ENCODE results near the gene ALG1L2. TPM values are rescaled to one million over a fixed set of nuclear protein-coding genes. Genes with fewer than 3 reads are reported as not detected.
"Not testable (repeated sequence)": the region's sequence is repeated elsewhere in the genome, so short reads cannot be mapped to it uniquely, and the experiment has no call there.

Gene ALG1L2
- polyA plus RNA-seq, 2 donors, result not detected

DNA sequence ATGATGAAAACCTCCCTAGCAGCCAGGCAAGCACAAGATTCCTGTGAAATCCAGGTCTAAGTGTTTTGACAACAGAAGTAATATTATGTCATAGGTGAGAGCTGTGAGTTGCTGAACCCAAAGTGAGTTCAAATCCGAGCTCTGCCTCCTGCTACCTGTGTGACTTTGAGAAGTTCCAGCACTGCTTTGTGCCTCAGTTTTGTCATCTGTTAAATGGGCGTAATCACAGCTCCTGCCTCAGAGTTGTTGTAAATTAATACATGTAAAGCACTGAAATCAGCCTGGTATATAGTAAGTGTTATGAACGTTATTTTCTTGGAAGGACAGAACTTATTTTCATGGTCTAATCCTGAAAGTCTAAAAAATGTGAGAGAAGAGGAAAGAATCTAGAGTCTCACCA lies 38.7 kb downstream of the ALG1L2 start:
- H3K36me3 ChIP-seq (ENCODE audit: control insufficient read depth in 2 of 2, insufficient read depth in 2 of 2, low read length in 1 of 2); H3K9me3 ChIP-seq (ENCODE audit: control insufficient read depth in 2 of 2, insufficient read depth in 1 of 2, low read depth in 1 of 2, low read length in 1 of 2); H3K27me3 ChIP-seq (ENCODE audit: control insufficient read depth in 1 of 2, insufficient read depth in 2 of 2, low read length in 2 of 2); H3K4me3 ChIP-seq (ENCODE audit: low read depth in 1 of 2, low read length in 2 of 2); H3K27ac ChIP-seq (ENCODE audit: low read depth in 2 of 2, low read length in 1 of 2); H3K4me1 ChIP-seq (ENCODE audit: control insufficient read depth in 2 of 2, insufficient read depth in 2 of 2, low read length in 1 of 2): not testable (repeated sequence)
- 86 to 89% methylated on average over 3 of the region's 3 CpGs for WGBS, 2 donors

- WGBS, 2 donors, result 57 to 63% methylated on average over 17 of the region's 17 CpGs
- H3K36me3 ChIP-seq (ENCODE audit: control insufficient read depth in 2 of 2, insufficient read depth in 2 of 2, low read length in 1 of 2); H3K27me3 ChIP-seq (ENCODE audit: control insufficient read depth in 1 of 2, insufficient read depth in 2 of 2, low read length in 2 of 2); H3K9me3 ChIP-seq (ENCODE audit: control insufficient read depth in 2 of 2, insufficient read depth in 1 of 2, low read depth in 1 of 2, low read length in 1 of 2); H3K4me3 ChIP-seq (ENCODE audit: low read depth in 1 of 2, low read length in 2 of 2); H3K27ac ChIP-seq (ENCODE audit: low read depth in 2 of 2, low read length in 1 of 2); H3K4me1 ChIP-seq (ENCODE audit: control insufficient read depth in 2 of 2, insufficient read depth in 2 of 2, low read length in 1 of 2): not testable (repeated sequence)
These were observed 41.5 kb downstream of the ALG1L2 start for GRCh38 chr3:130122891-130123775.

DNA sequence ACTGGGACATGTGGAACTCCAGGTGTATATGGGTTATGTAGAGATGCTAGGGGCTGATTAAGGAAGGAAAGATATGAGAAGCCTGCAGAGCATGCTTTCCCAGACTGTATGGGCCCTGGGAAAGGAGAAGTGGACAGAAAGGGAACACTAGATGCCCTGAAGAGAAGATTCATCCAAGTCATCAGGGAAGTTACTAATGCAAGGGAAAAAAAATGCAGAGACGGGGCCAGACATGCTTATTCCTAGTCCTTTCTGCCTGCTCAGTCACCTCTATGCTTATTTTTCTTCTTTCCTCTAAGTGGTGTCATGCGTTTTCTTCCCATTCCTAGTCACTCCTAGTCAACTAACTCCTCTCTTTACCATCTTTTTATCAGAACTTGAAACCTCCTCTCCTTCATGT lies 43.8 kb downstream of the ALG1L2 start:
- not testable (repeated sequence) for H3K27me3 ChIP-seq (ENCODE audit: control insufficient read depth in 1 of 2, insufficient read depth in 2 of 2, low read length in 2 of 2); H3K36me3 ChIP-seq (ENCODE audit: control insufficient read depth in 2 of 2, insufficient read depth in 2 of 2, low read length in 1 of 2); H3K4me1 ChIP-seq (ENCODE audit: control insufficient read depth in 2 of 2, insufficient read depth in 2 of 2, low read length in 1 of 2); H3K4me3 ChIP-seq (ENCODE audit: low read depth in 1 of 2, low read length in 2 of 2); H3K9me3 ChIP-seq (ENCODE audit: control insufficient read depth in 2 of 2, insufficient read depth in 1 of 2, low read depth in 1 of 2, low read length in 1 of 2); H3K27ac ChIP-seq (ENCODE audit: low read depth in 2 of 2, low read length in 1 of 2)
- 56 to 93% methylated on average over 2 of the region's 2 CpGs for WGBS, 2 donors

GRCh38 chr3:130136337-130136736 lies 54.7 kb downstream of the ALG1L2 start:
- H3K36me3 ChIP-seq (ENCODE audit: control insufficient read depth in 2 of 2, insufficient read depth in 2 of 2, low read length in 1 of 2); H3K4me3 ChIP-seq (ENCODE audit: low read depth in 1 of 2, low read length in 2 of 2); H3K4me1 ChIP-seq (ENCODE audit: control insufficient read depth in 2 of 2, insufficient read depth in 2 of 2, low read length in 1 of 2); H3K9me3 ChIP-seq (ENCODE audit: control insufficient read depth in 2 of 2, insufficient read depth in 1 of 2, low read depth in 1 of 2, low read length in 1 of 2); H3K27me3 ChIP-seq (ENCODE audit: control insufficient read depth in 1 of 2, insufficient read depth in 2 of 2, low read length in 2 of 2); H3K27ac ChIP-seq (ENCODE audit: low read depth in 2 of 2, low read length in 1 of 2): not testable (repeated sequence)
- 78 to 80% methylated on average over 7 of the region's 7 CpGs for WGBS, 2 donors

DNA sequence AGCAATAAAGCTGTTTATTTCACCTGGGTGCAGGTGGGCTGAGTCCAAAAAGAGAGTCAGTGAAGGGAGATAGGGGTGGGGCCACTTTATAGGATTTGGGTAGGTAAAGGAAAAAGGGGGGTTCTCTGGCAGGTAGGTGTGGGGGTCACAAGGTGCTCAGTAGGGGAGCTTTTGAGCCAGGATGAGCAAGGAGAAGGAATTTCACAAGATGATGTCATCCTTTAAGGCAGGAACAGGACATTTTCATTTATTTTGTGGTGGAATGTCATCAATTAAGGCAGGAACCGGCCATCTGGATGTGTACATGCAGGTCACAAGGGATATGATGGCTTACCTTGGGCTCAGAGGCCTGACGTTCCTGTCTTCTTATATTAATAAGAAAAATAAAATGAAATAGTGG lies 56.1 kb downstream of the ALG1L2 start:
- H3K27ac ChIP-seq (ENCODE audit: low read depth in 2 of 2, low read length in 1 of 2); H3K4me3 ChIP-seq (ENCODE audit: low read depth in 1 of 2, low read length in 2 of 2); H3K4me1 ChIP-seq (ENCODE audit: control insufficient read depth in 2 of 2, insufficient read depth in 2 of 2, low read length in 1 of 2); H3K27me3 ChIP-seq (ENCODE audit: control insufficient read depth in 1 of 2, insufficient read depth in 2 of 2, low read length in 2 of 2); H3K36me3 ChIP-seq (ENCODE audit: control insufficient read depth in 2 of 2, insufficient read depth in 2 of 2, low read length in 1 of 2); H3K9me3 ChIP-seq (ENCODE audit: control insufficient read depth in 2 of 2, insufficient read depth in 1 of 2, low read depth in 1 of 2, low read length in 1 of 2): not testable (repeated sequence)
- 76% methylated on average over 2 of the region's 2 CpGs for WGBS, 2 donors

- WGBS, 2 donors, result 85 to 87% methylated on average over 6 of the region's 8 CpGs
- not testable (repeated sequence) for H3K27me3 ChIP-seq (ENCODE audit: control insufficient read depth in 1 of 2, insufficient read depth in 2 of 2, low read length in 2 of 2)
These were observed 57.4 kb downstream of the ALG1L2 start for GRCh38 chr3:130138992-130139391.

GRCh38 chr3:130140756-130141155 lies 59.1 kb downstream of the ALG1L2 start:
- WGBS, 2 donors, result 23 to 44% methylated on average over 16 of the region's 16 CpGs
- not testable (repeated sequence) for H3K27ac ChIP-seq (ENCODE audit: low read depth in 2 of 2, low read length in 1 of 2); H3K9me3 ChIP-seq (ENCODE audit: control insufficient read depth in 2 of 2, insufficient read depth in 1 of 2, low read depth in 1 of 2, low read length in 1 of 2); H3K27me3 ChIP-seq (ENCODE audit: control insufficient read depth in 1 of 2, insufficient read depth in 2 of 2, low read length in 2 of 2); H3K4me1 ChIP-seq (ENCODE audit: control insufficient read depth in 2 of 2, insufficient read depth in 2 of 2, low read length in 1 of 2); H3K4me3 ChIP-seq (ENCODE audit: low read depth in 1 of 2, low read length in 2 of 2); H3K36me3 ChIP-seq (ENCODE audit: control insufficient read depth in 2 of 2, insufficient read depth in 2 of 2, low read length in 1 of 2)

More at GRCh38 chr3:130138992-130139391, 57.4 kb downstream of the ALG1L2 start:
- not testable (repeated sequence) for H3K36me3 ChIP-seq (ENCODE audit: control insufficient read depth in 2 of 2, insufficient read depth in 2 of 2, low read length in 1 of 2); H3K4me1 ChIP-seq (ENCODE audit: control insufficient read depth in 2 of 2, insufficient read depth in 2 of 2, low read length in 1 of 2); H3K9me3 ChIP-seq (ENCODE audit: control insufficient read depth in 2 of 2, insufficient read depth in 1 of 2, low read depth in 1 of 2, low read length in 1 of 2); H3K27ac ChIP-seq (ENCODE audit: low read depth in 2 of 2, low read length in 1 of 2); H3K4me3 ChIP-seq (ENCODE audit: low read depth in 1 of 2, low read length in 2 of 2)

GRCh38 chr3:130143648-130144327 lies 62.2 kb downstream of the ALG1L2 start:
- H3K9me3 ChIP-seq (ENCODE audit: control insufficient read depth in 2 of 2, insufficient read depth in 1 of 2, low read depth in 1 of 2, low read length in 1 of 2); H3K36me3 ChIP-seq (ENCODE audit: control insufficient read depth in 2 of 2, insufficient read depth in 2 of 2, low read length in 1 of 2); H3K4me3 ChIP-seq (ENCODE audit: low read depth in 1 of 2, low read length in 2 of 2); H3K27me3 ChIP-seq (ENCODE audit: control insufficient read depth in 1 of 2, insufficient read depth in 2 of 2, low read length in 2 of 2); H3K4me1 ChIP-seq (ENCODE audit: control insufficient read depth in 2 of 2, insufficient read depth in 2 of 2, low read length in 1 of 2): not testable (repeated sequence)
- 49 to 58% methylated on average over 13 of the region's 13 CpGs for WGBS, 2 donors
- H3K27ac ChIP-seq (ENCODE audit: low read depth in 2 of 2, low read length in 1 of 2), result peak overlapping the region in 1 of 2 donors; percentile 22

DNA sequence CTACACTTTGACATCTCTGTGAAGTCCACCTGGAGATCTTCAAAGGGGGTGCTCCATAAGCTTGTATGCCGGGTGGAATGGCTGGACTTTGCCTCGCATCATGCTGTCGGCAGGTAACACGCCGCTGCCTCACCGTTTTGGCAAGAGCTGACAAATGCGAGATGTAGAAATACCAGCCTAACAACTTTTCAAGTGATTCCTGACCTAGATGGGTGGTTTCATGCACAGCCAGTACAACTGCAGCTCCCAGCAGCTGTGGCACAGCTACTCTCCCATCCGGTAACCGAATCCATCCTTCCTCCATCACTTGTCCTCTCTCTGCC lies 62.7 kb downstream of the ALG1L2 start:
- not testable (repeated sequence) for H3K4me3 ChIP-seq (ENCODE audit: low read depth in 1 of 2, low read length in 2 of 2); H3K4me1 ChIP-seq (ENCODE audit: control insufficient read depth in 2 of 2, insufficient read depth in 2 of 2, low read length in 1 of 2); H3K9me3 ChIP-seq (ENCODE audit: control insufficient read depth in 2 of 2, insufficient read depth in 1 of 2, low read depth in 1 of 2, low read length in 1 of 2); H3K36me3 ChIP-seq (ENCODE audit: control insufficient read depth in 2 of 2, insufficient read depth in 2 of 2, low read length in 1 of 2); H3K27me3 ChIP-seq (ENCODE audit: control insufficient read depth in 1 of 2, insufficient read depth in 2 of 2, low read length in 2 of 2)
- WGBS, 2 donors, result 53 to 59% methylated on average over 9 of the region's 9 CpGs
- H3K27ac ChIP-seq (ENCODE audit: low read depth in 2 of 2, low read length in 1 of 2), result peak overlapping the region in 1 of 2 donors; percentile 22

DNA sequence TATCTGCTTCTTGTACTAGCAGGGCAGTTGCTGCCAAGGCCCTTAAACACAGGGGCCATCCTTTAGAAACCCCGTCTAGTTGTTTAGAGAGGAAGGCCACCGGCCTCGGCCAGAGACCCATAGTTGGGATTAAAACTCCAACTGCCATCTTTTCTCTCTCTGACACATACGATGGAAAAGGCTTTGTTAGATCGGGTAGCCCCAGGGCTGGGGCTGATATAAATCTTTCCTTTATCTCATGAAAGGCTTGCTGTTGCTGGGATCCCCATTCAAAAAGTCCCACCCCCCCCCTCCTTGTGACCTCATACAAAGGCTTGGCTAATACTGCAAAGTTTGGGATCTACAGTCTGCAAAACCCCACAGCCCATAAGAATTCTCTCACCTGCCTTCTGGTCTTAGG lies 63.8 kb downstream of the ALG1L2 start:
- H3K4me3 ChIP-seq (ENCODE audit: low read depth in 1 of 2, low read length in 2 of 2); H3K27ac ChIP-seq (ENCODE audit: low read depth in 2 of 2, low read length in 1 of 2); H3K4me1 ChIP-seq (ENCODE audit: control insufficient read depth in 2 of 2, insufficient read depth in 2 of 2, low read length in 1 of 2); H3K27me3 ChIP-seq (ENCODE audit: control insufficient read depth in 1 of 2, insufficient read depth in 2 of 2, low read length in 2 of 2); H3K36me3 ChIP-seq (ENCODE audit: control insufficient read depth in 2 of 2, insufficient read depth in 2 of 2, low read length in 1 of 2); H3K9me3 ChIP-seq (ENCODE audit: control insufficient read depth in 2 of 2, insufficient read depth in 1 of 2, low read depth in 1 of 2, low read length in 1 of 2): not testable (repeated sequence)
- 81 to 86% methylated on average over 5 of the region's 5 CpGs for WGBS, 2 donors
